ENCODE results near the gene ANKRD24.
A peak's percentile ranks its signal among the peaks of the same experiment; 100 is the strongest.
"Not testable (repeated sequence)": the region's sequence is repeated elsewhere in the genome, so short reads cannot be mapped to it uniquely, and the experiment has no call there.

The ANKRD24 gene

DNA sequence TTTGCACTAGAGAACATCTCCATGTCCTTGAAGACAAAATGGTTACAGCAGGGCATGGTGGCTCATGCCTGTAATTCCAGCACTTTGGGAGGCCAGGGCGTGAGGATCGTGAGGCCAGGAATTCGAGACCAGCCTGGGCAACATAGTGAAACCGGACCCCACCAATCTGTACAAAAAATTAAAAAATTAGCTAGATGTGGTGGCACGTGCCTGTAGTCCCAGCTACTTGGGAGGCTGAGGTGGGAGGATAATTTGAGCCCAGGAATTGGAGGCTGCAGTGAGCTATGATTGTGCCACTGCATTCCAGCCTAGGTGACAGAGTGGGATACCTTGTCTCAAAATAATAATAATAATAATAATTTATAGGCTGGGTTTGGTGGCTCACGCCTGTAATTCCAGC lies 47.7 kb downstream of the ANKRD24 start:
- not testable (repeated sequence) for H3K27me3 Mint-ChIP-seq, H3K9me3 Mint-ChIP-seq, H3K27ac Mint-ChIP-seq, H3K4me3 Mint-ChIP-seq, ATAC-seq
- H3K4me1 Mint-ChIP-seq = peaks cover 17% of the 10 kb centered on the region
- H3K36me3 Mint-ChIP-seq = peaks cover 27% of the 10 kb centered on the region

DNA sequence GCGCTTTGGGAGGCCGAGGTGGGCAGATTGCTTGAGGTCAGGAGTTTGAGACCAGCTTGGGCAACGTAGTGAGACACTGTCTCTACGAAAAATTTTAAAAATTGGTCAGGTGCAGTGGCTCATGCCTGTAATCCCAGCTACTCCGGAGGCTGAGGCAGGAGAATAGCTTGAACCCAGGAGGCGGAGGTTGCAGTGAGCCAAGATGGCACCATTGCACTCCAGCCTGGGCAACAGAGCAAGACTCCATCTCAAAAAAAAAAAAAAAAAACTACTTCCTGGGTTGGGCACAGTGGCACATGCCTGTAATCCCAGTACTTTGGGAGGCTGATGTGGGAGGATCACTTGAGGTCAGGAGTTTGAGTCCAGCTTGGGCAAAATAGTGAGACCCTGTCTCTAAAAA lies 49.0 kb downstream of the ANKRD24 start:
- Mint-ChIP-seq H3K36me3 (peaks cover 28% of the 10 kb centered on the region), H3K4me1 (peaks cover 12% of the 10 kb centered on the region)
- not testable (repeated sequence) for H3K27ac Mint-ChIP-seq, H3K27me3 Mint-ChIP-seq, ATAC-seq, H3K4me3 Mint-ChIP-seq, H3K9me3 Mint-ChIP-seq

DNA sequence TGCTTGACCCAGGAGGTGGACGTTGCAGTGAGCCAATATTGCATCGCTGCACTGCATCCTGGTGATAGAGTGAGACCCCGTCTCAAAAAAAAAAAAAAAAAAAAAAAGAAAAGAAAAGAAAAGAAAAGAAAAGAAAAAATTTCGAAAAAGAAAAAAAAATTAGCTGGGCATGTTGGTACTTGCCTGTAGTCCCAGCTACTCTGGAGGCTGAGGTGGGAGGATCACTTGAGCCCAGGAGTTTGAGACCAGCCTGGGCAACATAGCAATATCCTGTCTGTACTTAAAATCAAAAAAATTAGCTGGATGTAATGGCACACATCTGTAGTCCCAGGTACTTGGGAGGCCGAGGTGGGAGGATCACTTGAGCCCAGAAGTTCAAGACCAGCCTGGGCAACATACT lies 49.6 kb downstream of the ANKRD24 start:
- H3K4me1 Mint-ChIP-seq, H3K27me3 Mint-ChIP-seq, H3K4me3 Mint-ChIP-seq, ATAC-seq, H3K9me3 Mint-ChIP-seq, H3K27ac Mint-ChIP-seq: not testable (repeated sequence)
- H3K36me3 Mint-ChIP-seq = peaks cover 33% of the 10 kb centered on the region

DNA sequence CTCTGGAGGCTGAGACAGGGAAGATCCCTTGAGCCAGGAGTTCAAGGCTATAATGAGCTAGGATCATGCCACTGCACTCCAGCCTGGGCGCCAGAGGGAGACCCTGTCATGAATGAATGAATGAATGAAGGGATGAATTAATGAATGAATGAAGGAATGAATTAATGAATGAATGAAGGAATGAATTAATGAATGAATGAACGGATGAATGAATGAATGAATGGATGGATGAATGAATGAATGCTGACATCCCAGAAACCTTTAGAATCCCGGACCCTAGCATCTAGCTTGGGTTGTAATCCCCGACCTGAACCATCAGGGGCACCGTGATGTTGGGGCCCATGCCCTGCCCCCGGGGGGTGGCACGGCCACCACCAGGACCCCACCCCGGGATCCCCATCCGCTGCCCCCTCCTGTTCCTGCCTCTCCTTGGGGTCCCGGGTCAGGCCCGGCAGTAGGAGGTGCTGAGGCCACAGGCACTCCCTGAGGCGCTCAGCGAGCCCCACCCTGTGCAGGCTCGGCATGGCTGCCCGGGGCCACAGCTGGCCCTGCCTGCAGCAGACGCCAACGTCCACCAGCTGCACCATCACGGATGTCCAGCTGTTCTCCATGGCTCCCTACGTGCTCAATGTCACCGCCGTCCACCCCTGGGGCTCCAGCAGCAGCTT lies 50.3 kb downstream of the ANKRD24 start:
- peaks cover 9% of the 10 kb centered on the region for H3K4me1 Mint-ChIP-seq
- H3K4me3 Mint-ChIP-seq = no peak overlapping the region
- no peak overlapping the region for H3K27ac Mint-ChIP-seq
- no peak for ATAC-seq
- peaks cover 35% of the 10 kb centered on the region for H3K36me3 Mint-ChIP-seq
- H3K9me3 Mint-ChIP-seq = no peaks in the 10 kb centered on the region
- no peaks in the 10 kb centered on the region for H3K27me3 Mint-ChIP-seq

DNA sequence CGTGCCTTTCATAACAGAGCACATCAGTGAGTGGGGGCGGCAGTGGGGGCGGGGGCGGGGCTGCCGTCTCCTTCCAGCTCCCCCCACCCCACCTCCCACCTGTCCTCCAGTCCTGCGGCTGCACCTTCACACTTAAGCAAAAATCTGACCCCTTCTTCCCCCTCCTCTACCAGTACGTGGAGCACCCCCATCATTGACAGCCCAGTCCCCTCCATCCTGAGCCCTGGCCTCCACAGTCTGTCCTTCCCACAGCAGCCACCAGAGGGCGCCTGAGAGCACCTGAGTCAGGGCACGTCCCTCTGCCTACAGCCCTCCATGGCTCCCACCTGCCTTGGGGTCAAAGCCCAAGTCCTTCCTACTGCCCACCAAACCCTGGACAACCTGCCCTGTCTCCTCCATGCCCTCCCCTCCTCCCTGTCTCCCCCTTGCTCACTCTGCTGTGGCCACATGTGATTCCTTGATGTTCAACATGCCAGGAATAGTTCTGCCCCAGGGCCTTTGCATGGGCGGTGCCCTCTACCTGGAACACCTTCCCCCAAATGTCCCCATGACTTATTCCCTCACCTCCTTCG lies 50.9 kb downstream of the ANKRD24 start:
- Mint-ChIP-seq H3K4me3 (no peak overlapping the region), H3K36me3 (peaks cover 42% of the 10 kb centered on the region), H3K27me3 (no peaks in the 10 kb centered on the region), H3K9me3 (no peaks in the 10 kb centered on the region), H3K27ac (peak overlapping the region; percentile 8), H3K4me1 (peaks cover 9% of the 10 kb centered on the region)
- no peak for ATAC-seq

DNA sequence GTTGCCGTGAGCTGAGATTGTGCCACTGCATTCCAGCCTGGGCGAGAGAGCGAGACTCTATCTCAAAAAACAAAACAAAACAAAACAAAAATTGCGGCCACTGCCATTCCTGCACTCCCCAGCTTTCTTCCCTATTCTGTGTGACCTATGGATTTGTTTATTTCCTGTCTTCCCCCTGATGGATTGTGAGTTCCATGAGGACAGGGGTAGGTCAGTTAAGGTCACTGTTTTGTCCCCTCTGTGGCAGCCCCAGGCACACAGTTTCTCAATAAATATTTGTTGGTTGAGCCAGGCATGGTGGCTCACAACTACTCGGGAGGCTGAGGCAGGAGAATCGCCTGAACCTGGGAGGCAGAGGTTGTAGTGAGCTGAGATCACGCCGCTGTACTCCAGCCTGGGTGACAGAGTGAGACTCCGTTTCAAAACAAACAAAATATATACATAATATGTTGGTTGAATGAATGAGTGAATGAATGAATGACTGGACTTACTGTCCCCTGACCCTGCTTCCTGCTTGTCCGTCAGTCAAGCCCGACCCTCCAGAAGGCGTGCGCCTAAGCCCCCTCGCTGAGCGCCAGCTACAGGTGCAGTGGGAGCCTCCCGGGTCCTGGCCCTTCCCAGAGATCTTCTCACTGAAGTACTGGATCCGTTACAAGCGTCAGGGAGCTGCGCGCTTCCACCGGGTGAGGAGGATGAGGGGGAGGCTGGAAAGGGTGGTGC lies 51.8 kb downstream of the ANKRD24 start:
- Mint-ChIP-seq H3K4me1 (peaks cover 9% of the 10 kb centered on the region), H3K27ac (no peak overlapping the region), H3K4me3 (no peak overlapping the region), H3K27me3 (no peaks in the 10 kb centered on the region), H3K36me3 (peaks cover 48% of the 10 kb centered on the region), H3K9me3 (no peaks in the 10 kb centered on the region)
- ATAC-seq = no peak

DNA sequence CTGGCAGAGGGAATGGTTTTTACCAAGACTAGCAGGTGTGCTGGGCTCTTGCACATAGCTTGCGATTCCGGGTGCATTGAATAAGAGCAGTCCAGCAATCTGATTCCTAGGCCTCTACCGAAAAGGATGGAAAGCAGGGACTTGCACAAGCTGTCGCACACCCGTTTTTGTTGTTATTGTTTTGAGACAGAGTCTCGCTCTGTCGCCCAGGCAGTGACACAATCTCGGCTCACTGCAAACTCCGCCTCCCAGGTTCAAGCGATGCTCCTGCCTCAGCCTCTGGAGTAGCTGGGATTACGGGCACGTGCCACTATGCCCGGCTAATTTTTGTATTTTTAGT lies 52.3 kb downstream of the ANKRD24 start:
- H3K36me3 Mint-ChIP-seq = peaks cover 48% of the 10 kb centered on the region
- no peaks in the 10 kb centered on the region for H3K9me3 Mint-ChIP-seq
- no peaks in the 10 kb centered on the region for H3K27me3 Mint-ChIP-seq
- H3K4me3 Mint-ChIP-seq = no peak overlapping the region
- H3K4me1 Mint-ChIP-seq = peaks cover 9% of the 10 kb centered on the region
- ATAC-seq = no peak
- H3K27ac Mint-ChIP-seq = no peak overlapping the region

DNA sequence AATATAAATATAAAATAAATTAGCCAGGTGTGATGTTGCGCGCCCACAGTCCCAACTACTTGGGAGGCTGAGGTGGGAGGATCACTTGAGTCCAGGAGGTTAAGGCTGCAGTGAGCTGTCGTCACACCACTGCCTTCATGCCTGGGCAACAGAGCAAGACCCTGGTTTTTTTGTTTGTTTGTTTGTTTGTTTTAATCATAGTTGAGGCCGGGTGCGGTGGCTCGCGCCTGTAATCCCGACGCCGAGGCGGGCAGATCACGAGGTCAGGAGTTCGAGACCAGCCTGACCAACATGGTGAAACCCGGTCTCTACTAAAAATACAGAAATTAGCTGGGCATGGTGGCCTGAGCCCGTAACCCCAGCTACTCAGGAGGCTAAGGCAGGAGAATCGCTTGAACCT lies 55.0 kb downstream of the ANKRD24 start:
- not testable (repeated sequence) for H3K9me3 Mint-ChIP-seq, H3K27ac Mint-ChIP-seq, H3K27me3 Mint-ChIP-seq, ATAC-seq, H3K4me3 Mint-ChIP-seq
- peaks cover 20% of the 10 kb centered on the region for H3K4me1 Mint-ChIP-seq
- H3K36me3 Mint-ChIP-seq = peaks cover 56% of the 10 kb centered on the region

DNA sequence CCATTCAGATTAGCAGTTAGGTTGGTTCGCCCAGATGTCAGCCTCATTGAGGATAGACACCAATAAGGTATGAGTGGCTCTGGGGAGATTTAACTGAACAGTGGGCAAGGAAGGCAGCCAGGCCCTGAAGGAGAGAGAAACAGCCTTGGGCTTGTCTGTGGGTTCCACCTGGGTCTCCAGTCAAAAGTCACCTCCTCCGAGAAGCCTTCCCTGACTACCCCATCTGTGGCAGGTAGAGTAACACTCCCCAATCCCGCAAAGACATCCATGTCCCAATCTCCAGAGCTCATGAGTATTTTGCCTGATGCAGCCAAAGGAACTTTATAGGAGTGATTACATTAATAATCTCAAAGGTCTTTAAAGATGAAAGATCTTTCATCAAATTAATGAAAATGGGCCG lies 56.3 kb downstream of the ANKRD24 start:
- no peak for ATAC-seq
- Mint-ChIP-seq H3K4me1 (peaks cover 14% of the 10 kb centered on the region), H3K27me3 (no peaks in the 10 kb centered on the region), H3K27ac (no peak overlapping the region), H3K36me3 (peaks cover 54% of the 10 kb centered on the region), H3K9me3 (peaks cover 3% of the 10 kb centered on the region), H3K4me3 (no peak overlapping the region)

DNA sequence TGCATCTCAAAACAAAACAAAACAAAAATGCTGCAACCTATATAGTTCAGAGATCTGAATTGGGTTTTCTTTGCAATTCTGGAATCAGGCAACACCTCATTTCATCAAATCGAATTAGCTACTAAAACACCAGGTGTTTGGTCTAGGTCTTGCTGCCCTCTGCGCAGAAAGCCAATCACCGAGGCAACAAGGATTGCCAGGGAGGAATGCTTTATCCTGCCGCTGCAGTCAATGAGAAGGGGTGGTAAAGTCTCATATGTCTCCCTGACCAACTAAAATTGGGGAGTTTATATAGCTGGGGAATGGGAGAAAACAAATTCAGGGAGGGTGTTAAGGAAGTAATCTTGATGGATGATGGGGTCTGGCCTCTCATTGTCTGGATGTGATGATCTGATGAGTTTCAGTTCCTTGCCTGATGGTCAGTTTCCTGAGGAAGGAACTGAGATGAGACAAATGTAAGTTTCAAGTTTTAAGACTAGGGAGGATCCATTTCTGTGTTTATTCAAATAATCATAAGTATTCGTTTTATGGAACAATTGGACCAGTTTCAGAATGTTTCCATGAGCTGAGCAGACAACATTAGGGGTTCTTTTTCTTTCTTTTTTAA lies 59.4 kb downstream of the ANKRD24 start:
- Mint-ChIP-seq H3K4me1 (peaks cover 13% of the 10 kb centered on the region), H3K36me3 (peaks cover 32% of the 10 kb centered on the region), H3K4me3 (no peak overlapping the region), H3K27me3 (no peaks in the 10 kb centered on the region), H3K27ac (peak overlapping the region; percentile 72), H3K9me3 (peaks cover 3% of the 10 kb centered on the region)
- no peak for ATAC-seq

DNA sequence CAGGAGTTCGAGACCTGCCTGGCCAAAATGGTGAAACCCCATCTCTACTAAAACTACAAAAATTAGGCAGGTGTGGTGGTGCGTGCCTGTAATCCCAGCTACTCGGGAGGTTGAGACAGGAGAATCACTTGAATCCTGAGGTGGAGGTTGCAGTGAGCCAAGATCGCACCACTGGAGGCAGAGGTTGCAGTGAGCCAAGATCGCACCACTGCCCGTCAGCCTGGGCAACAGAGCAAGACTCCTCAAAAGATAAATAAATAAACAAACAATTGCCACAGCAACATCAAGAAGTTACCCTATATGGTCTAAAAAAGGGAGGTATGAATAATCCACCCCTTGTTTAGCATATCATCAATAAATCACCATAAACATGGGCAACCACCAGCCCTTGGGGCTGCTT lies 63.4 kb downstream of the ANKRD24 start:
- H3K27me3 Mint-ChIP-seq, H3K9me3 Mint-ChIP-seq, ATAC-seq: not testable (repeated sequence)
- H3K4me1 Mint-ChIP-seq = peaks cover 36% of the 10 kb centered on the region
- peak overlapping the region; percentile 99 for H3K27ac Mint-ChIP-seq
- H3K36me3 Mint-ChIP-seq = peaks cover 36% of the 10 kb centered on the region
- H3K4me3 Mint-ChIP-seq = peak overlapping the region; percentile 12

DNA sequence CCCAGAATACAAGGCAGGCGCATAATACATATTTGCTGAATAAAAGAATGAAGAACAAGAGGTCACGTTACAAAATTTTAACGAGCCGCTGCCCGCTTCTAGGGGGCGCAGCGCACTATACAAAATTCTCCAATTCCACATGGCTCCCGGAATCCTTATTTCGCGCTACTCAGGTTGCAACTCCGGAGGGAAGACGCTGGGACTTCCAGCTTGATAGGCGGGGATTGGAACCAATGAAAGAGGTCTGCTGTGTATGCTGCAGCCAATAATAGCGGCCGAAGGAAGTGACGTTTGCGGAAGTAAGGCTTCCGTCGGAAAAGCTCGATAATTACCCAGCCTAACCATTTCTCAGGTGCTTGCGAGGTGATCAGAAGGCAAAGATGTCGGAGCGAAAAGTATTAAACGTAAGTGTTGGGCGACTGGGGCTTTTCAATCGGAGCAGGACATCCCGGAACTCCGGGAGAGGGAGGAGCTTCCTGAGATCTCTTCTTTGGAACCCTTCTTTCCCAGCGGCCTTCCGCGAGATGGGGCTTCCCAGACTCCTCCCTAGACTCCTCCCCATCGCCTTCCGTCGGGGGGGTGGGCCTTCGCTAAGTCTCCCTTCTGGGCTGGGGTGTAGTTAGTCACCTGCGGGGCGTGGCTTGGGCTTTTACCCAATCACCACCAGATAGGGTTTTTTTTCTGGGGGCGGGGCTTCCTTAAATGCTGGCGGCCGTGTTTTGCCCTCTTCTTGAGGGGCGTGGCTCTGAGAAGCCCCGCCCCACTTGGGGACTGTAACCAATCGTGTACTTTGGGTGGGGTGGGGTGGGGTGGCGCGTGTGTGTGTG lies 64.5 kb downstream of the ANKRD24 start, which contains the start of gene YJU2:
Gene YJU2 (plus strand): TSS at position 314 of the 827 bp plus-strand sequence. CDS start 67 bp downstream, at position 381.
- peak; percentile 97 for ATAC-seq
- peaks cover 30% of the 10 kb centered on the region for H3K4me1 Mint-ChIP-seq
- peaks cover under 1% of the 10 kb centered on the region for H3K9me3 Mint-ChIP-seq
- H3K27me3 Mint-ChIP-seq = no peaks in the 10 kb centered on the region
- peaks cover 35% of the 10 kb centered on the region for H3K36me3 Mint-ChIP-seq
- peak within 1 kb of the TSS; percentile 93 for H3K4me3 Mint-ChIP-seq
- peak within 1 kb of the TSS; percentile 99 for H3K27ac Mint-ChIP-seq

DNA sequence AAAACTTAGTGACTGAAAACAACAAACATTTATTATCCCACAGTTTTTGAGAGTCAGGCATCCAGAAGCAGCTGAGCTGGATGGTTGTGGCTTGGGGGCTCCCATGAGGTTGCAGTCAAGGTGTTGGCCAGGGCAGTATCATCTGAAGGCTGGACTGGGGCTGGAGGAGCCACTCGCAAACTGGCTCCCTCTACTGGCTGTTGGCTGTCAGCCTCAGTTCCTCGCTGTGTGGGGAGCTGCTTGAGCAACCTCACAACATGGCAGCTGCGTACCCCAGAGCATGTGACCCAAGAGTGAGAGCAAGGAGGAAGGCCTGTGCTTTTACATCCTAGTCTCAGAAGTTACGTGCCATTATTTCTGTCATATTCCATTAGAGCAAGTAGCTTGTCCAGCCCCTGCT lies 74.1 kb downstream of the ANKRD24 start:
- no peak for ATAC-seq
- Mint-ChIP-seq H3K36me3 (peaks cover 67% of the 10 kb centered on the region), H3K27ac (no peak overlapping the region)

DNA sequence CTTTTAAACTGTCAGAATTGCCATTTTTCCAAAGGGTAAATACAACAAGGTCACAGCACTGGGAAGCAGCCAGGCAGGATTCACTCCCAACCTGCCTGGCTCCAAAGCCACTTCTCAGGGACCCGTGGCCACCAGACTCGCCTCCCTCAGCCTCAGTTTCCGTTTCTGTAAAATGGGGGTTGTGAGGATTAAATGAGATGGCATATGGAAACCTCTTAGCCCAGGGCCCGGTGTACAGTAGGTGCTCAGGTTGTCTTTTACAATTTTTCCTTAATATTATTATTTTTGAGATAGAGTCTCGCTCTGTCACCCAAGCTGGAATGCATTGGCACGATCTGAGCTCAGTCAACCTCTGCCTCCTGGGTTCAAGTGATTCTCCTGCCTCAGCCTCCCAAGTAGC lies 74.5 kb downstream of the ANKRD24 start:
- H3K4me1 Mint-ChIP-seq = peaks cover 7% of the 10 kb centered on the region
- peaks cover 72% of the 10 kb centered on the region for H3K36me3 Mint-ChIP-seq
- H3K9me3 Mint-ChIP-seq = no peaks in the 10 kb centered on the region
- H3K27me3 Mint-ChIP-seq = no peaks in the 10 kb centered on the region
- no peak overlapping the region for H3K27ac Mint-ChIP-seq
- no peak overlapping the region for H3K4me3 Mint-ChIP-seq
- ATAC-seq = no peak

More for the DNA sequence above, 74.1 kb downstream of the ANKRD24 start:
- no peaks in the 10 kb centered on the region for H3K27me3 Mint-ChIP-seq
- no peaks in the 10 kb centered on the region for H3K9me3 Mint-ChIP-seq
- peaks cover 7% of the 10 kb centered on the region for H3K4me1 Mint-ChIP-seq
- H3K4me3 Mint-ChIP-seq = no peak overlapping the region

DNA sequence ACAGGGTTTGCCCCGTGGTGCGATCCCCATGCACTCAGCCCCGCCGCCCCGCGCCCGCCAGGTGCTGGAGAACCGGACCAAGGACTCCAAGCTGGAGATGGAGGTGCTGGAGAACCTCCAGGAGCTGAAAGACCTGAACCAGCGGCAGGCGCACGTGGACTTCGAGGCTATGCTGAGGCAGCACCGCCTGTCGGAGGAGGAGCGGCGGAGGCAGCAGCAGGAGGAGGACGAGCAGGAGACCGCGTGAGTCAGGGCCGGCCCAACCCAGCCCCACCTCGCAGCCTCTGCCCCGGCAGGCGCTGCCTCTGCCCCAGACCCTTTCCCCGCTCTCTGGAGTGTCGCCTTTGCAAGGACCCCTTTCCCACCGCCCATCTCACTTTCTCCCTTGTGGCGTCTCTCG lies 75.7 kb downstream of the ANKRD24 start:
- peak; percentile 16 for ATAC-seq

More for the DNA sequence above, 75.7 kb downstream of the ANKRD24 start:
- Mint-ChIP-seq H3K4me1 (peaks cover 7% of the 10 kb centered on the region), H3K27me3 (no peaks in the 10 kb centered on the region), H3K4me3 (no peak overlapping the region), H3K27ac (no peak overlapping the region), H3K36me3 (peaks cover 72% of the 10 kb centered on the region), H3K9me3 (no peaks in the 10 kb centered on the region)
